WI38 (cell line): ENCODE data around the gene TTYH2.

Source experiments
- H3K4me3 ChIP-seq: 2 replicates; pipeline ENCODE4 v1.5.1; 2011; ENCODE audit warnings: low read depth, mild to moderate bottlenecking, control low read depth, low read length
- TF ChIP-seq, protein P1 (sequence below): IDR thresholded peaks from 2 replicates; pipeline ENCODE4 v1.5.1; 2012; ENCODE audit warnings: low read depth, mild to moderate bottlenecking, control low read depth, low read length

Gene TTYH2

DNA sequence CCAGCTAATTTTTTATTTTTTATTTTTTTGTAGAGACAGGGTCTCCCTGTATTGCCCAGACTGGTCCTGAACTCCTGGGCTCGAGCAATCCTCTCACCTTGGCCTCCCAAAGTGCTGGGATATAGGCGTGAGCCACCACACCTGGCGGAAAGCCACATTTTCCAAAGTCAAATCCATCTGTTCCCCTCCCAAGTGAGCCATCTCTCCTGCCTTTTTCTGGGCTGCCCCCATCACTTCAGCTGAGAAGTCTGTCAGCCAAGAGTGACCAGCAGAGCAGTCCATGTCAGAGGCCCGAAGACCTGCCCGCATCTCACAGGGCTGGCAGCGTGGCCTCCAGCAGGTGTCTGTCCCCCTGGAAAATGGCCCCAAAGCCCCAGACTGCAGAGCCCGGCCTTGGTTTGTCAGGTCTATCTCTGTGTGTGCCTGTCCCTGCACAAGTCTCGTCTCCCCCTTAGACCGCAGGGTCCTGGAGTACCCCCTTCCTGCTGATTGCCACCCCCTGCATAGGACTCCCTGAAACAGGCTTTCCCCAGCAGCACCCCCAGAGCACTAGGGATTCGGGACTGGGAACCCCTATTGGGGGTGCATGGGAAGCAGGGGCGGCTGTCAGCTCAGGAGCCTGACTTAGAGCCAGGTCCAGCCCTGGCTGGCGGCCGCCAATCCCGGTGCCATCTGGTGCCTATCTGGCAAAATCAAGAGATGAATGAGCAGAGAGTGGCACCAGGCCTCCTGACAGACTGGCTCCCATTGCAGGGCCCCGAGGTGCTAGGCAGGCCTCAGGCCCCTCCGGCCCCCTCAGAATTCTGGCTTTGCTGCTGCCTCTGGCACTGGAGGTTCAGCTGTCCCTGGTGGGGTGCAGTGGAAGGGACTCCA is 7.8 kb downstream of the TTYH2 start:
- H3K4me3 ChIP-seq: no peak overlapping the region
- TF ChIP-seq, protein P1, sequence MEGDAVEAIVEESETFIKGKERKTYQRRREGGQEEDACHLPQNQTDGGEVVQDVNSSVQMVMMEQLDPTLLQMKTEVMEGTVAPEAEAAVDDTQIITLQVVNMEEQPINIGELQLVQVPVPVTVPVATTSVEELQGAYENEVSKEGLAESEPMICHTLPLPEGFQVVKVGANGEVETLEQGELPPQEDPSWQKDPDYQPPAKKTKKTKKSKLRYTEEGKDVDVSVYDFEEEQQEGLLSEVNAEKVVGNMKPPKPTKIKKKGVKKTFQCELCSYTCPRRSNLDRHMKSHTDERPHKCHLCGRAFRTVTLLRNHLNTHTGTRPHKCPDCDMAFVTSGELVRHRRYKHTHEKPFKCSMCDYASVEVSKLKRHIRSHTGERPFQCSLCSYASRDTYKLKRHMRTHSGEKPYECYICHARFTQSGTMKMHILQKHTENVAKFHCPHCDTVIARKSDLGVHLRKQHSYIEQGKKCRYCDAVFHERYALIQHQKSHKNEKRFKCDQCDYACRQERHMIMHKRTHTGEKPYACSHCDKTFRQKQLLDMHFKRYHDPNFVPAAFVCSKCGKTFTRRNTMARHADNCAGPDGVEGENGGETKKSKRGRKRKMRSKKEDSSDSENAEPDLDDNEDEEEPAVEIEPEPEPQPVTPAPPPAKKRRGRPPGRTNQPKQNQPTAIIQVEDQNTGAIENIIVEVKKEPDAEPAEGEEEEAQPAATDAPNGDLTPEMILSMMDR: no peak

DNA sequence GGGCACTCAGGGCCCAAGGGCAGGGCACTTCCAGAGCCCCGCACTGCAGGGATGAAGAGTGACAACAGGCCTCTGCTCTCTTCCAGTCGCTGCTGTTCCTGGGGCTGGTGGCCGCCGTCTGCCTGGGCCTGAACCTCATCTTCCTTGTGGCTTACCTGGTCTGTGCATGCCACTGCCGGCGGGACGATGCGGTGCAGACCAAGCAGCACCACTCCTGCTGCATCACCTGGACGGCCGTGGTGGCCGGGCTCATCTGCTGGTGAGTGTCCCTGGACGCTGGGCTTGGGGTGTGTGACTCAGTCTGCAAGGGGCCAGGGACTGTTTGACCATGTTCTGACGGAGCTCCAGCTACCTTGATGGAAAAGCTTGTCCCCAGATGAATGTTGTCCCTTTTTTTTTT is 9.0 kb downstream of the TTYH2 start:
- TF ChIP-seq, protein P1: no peak
- no peak overlapping the region for H3K4me3 ChIP-seq

GRCh38 chr17:74223901-74224300 is 10.5 kb downstream of the TTYH2 start:
- no peak overlapping the region for H3K4me3 ChIP-seq

DNA sequence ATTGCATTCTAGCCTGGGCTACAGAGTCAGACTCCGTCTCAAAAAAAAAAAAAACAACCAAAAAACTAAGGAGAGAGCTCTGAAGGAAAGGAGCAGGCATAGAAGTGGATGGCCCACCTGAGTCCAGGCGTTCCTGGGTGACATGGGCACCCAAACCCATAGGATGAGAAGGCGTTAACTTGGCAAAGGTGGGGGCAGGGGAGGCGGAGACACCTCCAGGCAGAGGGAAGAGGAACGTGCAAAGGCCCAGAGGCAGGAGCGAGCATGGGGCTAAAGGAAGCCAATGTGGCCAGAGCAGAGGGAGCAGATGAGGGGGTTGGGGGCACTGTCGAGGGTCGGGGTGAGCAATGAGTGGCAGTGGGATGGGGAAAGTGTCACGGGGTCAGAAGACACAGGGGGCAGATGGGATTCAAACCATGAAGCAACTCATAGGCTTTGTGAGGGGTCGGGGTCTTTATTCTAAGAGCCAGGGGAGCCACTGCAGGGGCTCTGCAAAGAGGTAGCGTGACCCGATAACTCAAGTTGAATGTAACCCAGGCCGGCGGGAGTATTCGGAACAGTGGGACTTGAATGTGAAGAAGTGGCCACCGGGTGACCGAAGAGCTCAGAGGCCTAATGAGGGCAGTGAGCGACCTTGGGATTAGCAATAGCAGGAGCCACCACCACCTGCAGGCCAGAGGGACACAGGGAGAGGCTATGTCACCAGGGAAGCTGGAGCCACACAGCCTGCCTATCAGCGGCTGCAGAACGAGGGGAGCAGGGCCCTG is 11.8 kb downstream of the TTYH2 start:
- H3K4me3 ChIP-seq: no peak overlapping the region
- TF ChIP-seq, protein P1: no peak

More at GRCh38 chr17:74223901-74224300, 10.5 kb downstream of the TTYH2 start:
- TF ChIP-seq, protein P1: no peak

DNA sequence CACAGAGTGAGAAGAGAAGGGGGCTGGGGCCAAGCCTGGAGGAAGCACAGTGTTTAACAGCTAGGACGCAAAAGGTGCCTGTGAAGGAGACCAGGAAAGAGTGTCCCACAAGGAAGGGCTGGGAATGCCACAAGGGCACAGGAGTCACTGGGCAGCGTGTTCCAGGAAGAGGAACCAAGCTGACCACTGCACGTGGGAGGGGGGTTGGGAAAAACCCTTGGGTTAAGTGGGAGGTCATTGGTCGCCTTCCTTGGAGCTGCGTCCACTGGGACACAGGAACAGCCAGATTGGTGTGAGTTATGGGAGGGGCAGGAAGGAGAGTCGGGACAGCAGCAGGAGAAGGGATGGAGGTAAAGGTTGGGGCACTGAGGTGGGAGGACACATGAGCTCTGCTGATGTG is 12.9 kb downstream of the TTYH2 start:
- TF ChIP-seq, protein P1: no peak
- H3K4me3 ChIP-seq: no peak overlapping the region

GRCh38 chr17:74227271-74228080 is 14.1 kb downstream of the TTYH2 start:
- TF ChIP-seq, protein P1: no peak
- H3K4me3 ChIP-seq: no peak overlapping the region
